GM12878 (cell line): ENCODE results near the gene ACOT12. TPM values are rescaled to one million over a fixed set of nuclear protein-coding genes. Genes with fewer than 3 reads are reported as not detected.

Source experiments
- ATAC-seq: fragments of 200-7000 bp; cut with Tn5 transposase; 3 replicates; pipeline ENCODE4 v1.9.1; 2020; ENCODE audit warnings: mild to moderate bottlenecking, moderate library complexity
- BruUV-seq: library from RNA; stranded (reverse); fragments of 400-500 nt; replicated peaks from 2 replicates; lab custom pipeline; 2021; lab: Mats Ljungman, UMichigan
- CTCF ChIA-PET: fragments of 300-600 bp; sonication (Branson Sonifier 250); formaldehyde crosslinking; extraction: SDS; loops from one replicate; lab custom pipeline; 2021; ENCODE audit warnings: inconsistent platforms; lab: Yijun Ruan, JAX
- POLR2A ChIA-PET: fragments of 350-600 bp; formaldehyde crosslinking; extraction: SDS; loops from one replicate; lab custom pipeline; 2021; ENCODE audit warnings: inconsistent platforms; lab: Charles Lee
- RAD21 ChIA-PET: fragments of 300-600 bp; sonication (Branson Sonifier 250); formaldehyde crosslinking; loops from one replicate; lab custom pipeline; 2023; ENCODE audit warnings: antibody characterized with exemption; ENCODE audit not compliant: unreplicated experiment; lab: Charles Lee
- SMC1A ChIA-PET: fragments of 300-600 bp; sonication (Branson Sonifier 250); formaldehyde crosslinking; loops from one replicate; lab custom pipeline; 2023; ENCODE audit not compliant: unreplicated experiment, uncharacterized antibody; lab: Charles Lee
- DNase-seq: peaks from one replicate; pipeline ENCODE4 v3.0.0-alpha.2; 2011; ENCODE audit warnings: low read depth, low spot score
- FAIRE-seq: peaks from 3 replicates; lab custom pipeline; 2011; peaks lifted over from hg19 to GRCh38; lab: Jason Lieb, UNC
- H2AFZ ChIP-seq: 2 replicates; pipeline ENCODE4 v1.6.0; 2011; ENCODE audit warnings: low read depth, low read length, control low read depth; ENCODE audit not compliant: control insufficient read depth
- H3K27ac ChIP-seq: 2 replicates; pipeline ENCODE4 v1.5.1; 2011; ENCODE audit warnings: control low read depth; ENCODE audit not compliant: control insufficient read depth, insufficient read depth
- H3K27me3 ChIP-seq, 2 experiments: replicated peaks in 1 of 2; 2 replicates each; pipeline versions ENCODE4 v1.6.0 to v1.6.1; 2011; ENCODE audit warnings: low read length in 1 of 2; ENCODE audit not compliant: control insufficient read depth in 2 of 2, insufficient read depth in 2 of 2
- H3K36me3 ChIP-seq, 2 experiments: 2 replicates each; pipeline ENCODE4 v1.5.1; 2011; ENCODE audit warnings: low read length in 1 of 2; ENCODE audit not compliant: control insufficient read depth in 2 of 2, insufficient read depth in 2 of 2
- H3K4me1 ChIP-seq: 2 replicates; pipeline ENCODE4 v1.6.1; 2011; ENCODE audit warnings: mild to moderate bottlenecking, low read length, moderate library complexity, mixed read lengths; ENCODE audit not compliant: control insufficient read depth, insufficient read depth
- H3K4me2 ChIP-seq: 2 replicates; pipeline ENCODE4 v1.6.0; 2011; ENCODE audit warnings: control low read depth; ENCODE audit not compliant: control insufficient read depth, insufficient read depth
- H3K4me3 ChIP-seq: fragments of 200-600 bp; sonication (generic); 2 replicates; pipeline ENCODE4 v1.5.1; 2016
- H3K79me2 ChIP-seq: 2 replicates; pipeline ENCODE4 v1.6.0; 2011; ENCODE audit warnings: low read length; ENCODE audit not compliant: control insufficient read depth, insufficient read depth
- H3K9ac ChIP-seq: 2 replicates; pipeline ENCODE4 v1.8.0; 2011; ENCODE audit warnings: low read length, control low read depth, mixed read lengths; ENCODE audit not compliant: control insufficient read depth, insufficient read depth
- H3K9me3 ChIP-seq: replicated peaks from 3 replicates; pipeline ENCODE4 v1.5.1; 2011; ENCODE audit warnings: mild to moderate bottlenecking, low read length; ENCODE audit not compliant: control insufficient read depth, insufficient read depth
- H4K20me1 ChIP-seq: 2 replicates; pipeline ENCODE4 v1.6.0; 2011; ENCODE audit not compliant: control insufficient read depth, insufficient read depth
- BACH1 ChIP-seq: fragments of 450-650 bp; IDR thresholded peaks from 2 replicates; pipeline ENCODE4 v1.6.1; 2017; ENCODE audit warnings: mild to moderate bottlenecking, borderline replicate concordance
- CBX5 ChIP-seq: sonication (generic); IDR thresholded peaks from 2 replicates; pipeline ENCODE4 v1.6.1; 2016; ENCODE audit warnings: low read depth, moderate library complexity, mild to moderate bottlenecking, inconsistent platforms
- CEBPB ChIP-seq, 2 experiments: fragments of 150-350 bp in 1 of 2; IDR thresholded peaks; 2 replicates each; pipeline ENCODE4 v1.6.1; 2012 to 2014; ENCODE audit warnings: low read depth in 2 of 2, low read length in 2 of 2, borderline replicate concordance in 1 of 2, inconsistent platforms in 1 of 2
- EED ChIP-seq: sonication (generic); IDR thresholded peaks from 2 replicates; pipeline ENCODE4 v1.6.1; 2016; ENCODE audit warnings: antibody characterized with exemption, low read depth
- FOXM1 ChIP-seq: IDR thresholded peaks from 2 replicates; pipeline ENCODE4 v1.6.1; 2012; ENCODE audit warnings: low read depth, mild to moderate bottlenecking, inconsistent platforms, low read length, moderate library complexity
- GABPA ChIP-seq: IDR thresholded peaks from 2 replicates; pipeline ENCODE4 v1.6.1; 2014; ENCODE audit warnings: antibody characterized with exemption, low read depth, mild to moderate bottlenecking, inconsistent platforms
- MXI1 ChIP-seq: fragments of 150-350 bp; IDR thresholded peaks from 2 replicates; pipeline ENCODE4 v1.6.1; 2011; ENCODE audit warnings: low read depth, mild to moderate bottlenecking, inconsistent platforms, low read length, improper control_type of control experiment
- MYB ChIP-seq: fragments of 150-350 bp; IDR thresholded peaks from 2 replicates; pipeline ENCODE4 v1.6.1; 2014; ENCODE audit warnings: mild to moderate bottlenecking, low read depth, low read length, borderline replicate concordance
- NBN ChIP-seq: fragments of 450-650 bp; IDR thresholded peaks from 2 replicates; pipeline ENCODE4 v1.6.1; 2016
- RBBP5 ChIP-seq: fragments of 200-600 bp; sonication (generic); conservative IDR thresholded peaks from 2 replicates; pipeline ENCODE4 v1.6.1; 2016
- SP1 ChIP-seq: IDR thresholded peaks from one replicate; pipeline ENCODE4 v1.6.1; 2011; ENCODE audit warnings: low read depth, low read length
- TAF1 ChIP-seq: IDR thresholded peaks from 2 replicates; pipeline ENCODE4 v1.6.1; 2011; ENCODE audit warnings: mild to moderate bottlenecking, low read depth, low read length, borderline replicate concordance
- TCF3 ChIP-seq: IDR thresholded peaks from 2 replicates; pipeline ENCODE4 v1.6.1; 2012; ENCODE audit warnings: low read depth, mild to moderate bottlenecking, low read length, borderline replicate concordance; ENCODE audit not compliant: insufficient read depth
- ZNF24 ChIP-seq: fragments of 450-650 bp; IDR thresholded peaks from 2 replicates; pipeline ENCODE4 v1.6.1; 2017; ENCODE audit warnings: antibody characterized with exemption, mild to moderate bottlenecking
- WGBS: methylation state at CpG from one replicate; pipeline ENCODE4 v1.1.6; 2016; ENCODE audit warnings: low lambda C conversion rate; ENCODE audit not compliant: insufficient replicate concordance, insufficient coverage; ENCODE audit errors: missing lambda C conversion rate; 5-methylcytosine and 5-hydroxymethylcytosine counted together
- in situ Hi-C: fragments of 300-500 bp; cut with MboI; formaldehyde crosslinking; loops from 9 replicates; pipeline ENCODE4 v1.14.3; 2018; ENCODE audit warnings: mixed read lengths
- intact Hi-C: fragments of 100-400 bp; cut with micrococcal nuclease; formaldehyde crosslinking; loops from one replicate; pipeline ENCODE4 v1.14.2; 2022; ENCODE audit not compliant: unreplicated experiment
- polyA plus RNA-seq, 11 experiments: library from polyadenylated mRNA; depleted of rRNA in 4 of 11; unstranded in 6 of 11; stranded (reverse) in 5 of 11; fragments of >200 nt; fragmentation: Nextera tagmentation in 4 of 11; fragmentation: Illumina TruSeq in 1 of 11; extraction: Ambion mirVana in 4 of 11; extraction: Trizol in 1 of 11; gene quantifications; 1 replicate in 1 of 11; 2 replicates in 10 of 11; pipeline versions ENCODE4 v1.2.1 to v1.2.3, GENCODE V29; 2011 to 2016; ENCODE audit warnings: inconsistent platforms in 2 of 11, missing spikeins in 2 of 11, low read depth in 1 of 11
- total RNA-seq, 4 experiments: library from RNA; depleted of rRNA in 3 of 4; stranded (reverse); fragments of >200 nt in 3 of 4; fragmentation: Illumina TruSeq in 1 of 4; extraction: Trizol in 1 of 4; gene quantifications; 2 replicates each; pipeline versions ENCODE4 v1.2.1 to v1.2.3, GENCODE V29; 2013 to 2021
- TF ChIP-seq, protein P1 (sequence below): fragments of 450-650 bp; IDR thresholded peaks from 2 replicates; pipeline ENCODE4 v1.6.1; 2018; ENCODE audit warnings: mild to moderate bottlenecking, low read depth, moderate library complexity; ENCODE audit not compliant: partially characterized antibody
- TF ChIP-seq, protein P2 (sequence below): fragments of 450-650 bp; conservative IDR thresholded peaks from 2 replicates; pipeline ENCODE4 v1.6.1; 2017; ENCODE audit warnings: mild to moderate bottlenecking, moderate library complexity
- TF ChIP-seq, protein P3 (sequence below): fragments of 450-650 bp; IDR thresholded peaks from 2 replicates; pipeline ENCODE4 v1.6.1; 2017; ENCODE audit warnings: mild to moderate bottlenecking, moderate library complexity

The ACOT12 gene
- total and polyA plus RNA-seq, 10 of the 15 experiments (the other 5 are each of a cell fraction or from before 2014, with no cell fraction given), result 0.08 TPM; not detected in 9

DNA sequence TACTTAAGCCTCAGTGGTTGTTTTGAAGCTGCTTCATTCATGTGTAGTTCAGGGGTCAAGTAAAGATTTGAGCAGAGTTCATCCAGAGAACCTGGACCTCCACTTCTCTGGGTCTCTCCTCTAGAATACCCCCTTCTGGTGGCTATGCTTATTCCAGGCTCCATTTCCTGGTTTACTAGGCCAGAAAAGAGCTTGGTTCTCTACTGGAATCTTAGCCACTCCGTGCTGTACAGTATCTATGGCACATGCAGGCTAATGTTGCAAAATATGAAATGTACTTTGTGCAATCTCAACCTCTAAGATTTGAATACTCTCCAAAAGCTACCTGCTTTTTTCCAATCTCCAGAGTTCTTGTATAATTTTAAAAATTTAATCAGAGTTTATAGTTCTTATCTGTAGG is 110.0 kb downstream of the ACOT12 start:
- H3K9ac ChIP-seq, result no peak overlapping the region
- CTCF ChIA-PET, result interaction anchor here (0.9 to 1.1 kb wide), 2 partner anchors 81 to 501 kb away, joined by 3 read pairs; no protein-coding TSS in a partner anchor
- peaks cover 12% of the 10 kb centered on the region for H3K4me1 ChIP-seq
- RAD21 ChIA-PET, result interaction anchor here (0.9 kb wide), 1 partner anchor 13 kb away, joined by 3 read pairs; no protein-coding TSS in a partner anchor
- ATAC-seq (no peak), DNase-seq (no peak), FAIRE-seq (no peak)
- no peaks in the 10 kb centered on the region for H3K79me2 ChIP-seq
- H2AFZ ChIP-seq, result no peak overlapping the region
- H3K9me3 ChIP-seq, result no peaks in the 10 kb centered on the region; the same call in 2 of the 3 replicates
- no peak overlapping the region for H3K4me3 ChIP-seq
- 96% methylated on average over 1 of the region's 1 CpG for WGBS
- H3K27me3 ChIP-seq, result no peaks in the 10 kb centered on the region
- POLR2A ChIA-PET, result no interaction called here
- no TSS peak for BruUV-seq
- H4K20me1 ChIP-seq, result no peaks in the 10 kb centered on the region
- no peak overlapping the region for H3K4me2 ChIP-seq
- SMC1A ChIA-PET, result interaction anchor here (0.5 to 4.7 kb wide), 2 partner anchors 14 to 116 kb away, joined by 3 to 22 read pairs; no protein-coding TSS in a partner anchor
- no peaks in the 10 kb centered on the region for H3K36me3 ChIP-seq
- no peak overlapping the region for H3K27ac ChIP-seq
- intact Hi-C loops (no loop called here), in situ Hi-C loops (no loop called here)
- TF ChIP-seq RBBP5 (no peak), BACH1 (no peak), FOXM1 (no peak), NBN (no peak), MXI1 (no peak), CBX5 (no peak), EED (no peak), TCF3 (no peak), MYB (no peak), TAF1 (no peak), CEBPB (IDR thresholded peaks at IDR 0.05; ENCODE audit: borderline replicate concordance in 1 of 2, low read depth in 2 of 2, low read length in 2 of 2) (no peak), SP1 (no peak), GABPA (no peak), ZNF24 (no peak)
- TF ChIP-seq, protein P1, sequence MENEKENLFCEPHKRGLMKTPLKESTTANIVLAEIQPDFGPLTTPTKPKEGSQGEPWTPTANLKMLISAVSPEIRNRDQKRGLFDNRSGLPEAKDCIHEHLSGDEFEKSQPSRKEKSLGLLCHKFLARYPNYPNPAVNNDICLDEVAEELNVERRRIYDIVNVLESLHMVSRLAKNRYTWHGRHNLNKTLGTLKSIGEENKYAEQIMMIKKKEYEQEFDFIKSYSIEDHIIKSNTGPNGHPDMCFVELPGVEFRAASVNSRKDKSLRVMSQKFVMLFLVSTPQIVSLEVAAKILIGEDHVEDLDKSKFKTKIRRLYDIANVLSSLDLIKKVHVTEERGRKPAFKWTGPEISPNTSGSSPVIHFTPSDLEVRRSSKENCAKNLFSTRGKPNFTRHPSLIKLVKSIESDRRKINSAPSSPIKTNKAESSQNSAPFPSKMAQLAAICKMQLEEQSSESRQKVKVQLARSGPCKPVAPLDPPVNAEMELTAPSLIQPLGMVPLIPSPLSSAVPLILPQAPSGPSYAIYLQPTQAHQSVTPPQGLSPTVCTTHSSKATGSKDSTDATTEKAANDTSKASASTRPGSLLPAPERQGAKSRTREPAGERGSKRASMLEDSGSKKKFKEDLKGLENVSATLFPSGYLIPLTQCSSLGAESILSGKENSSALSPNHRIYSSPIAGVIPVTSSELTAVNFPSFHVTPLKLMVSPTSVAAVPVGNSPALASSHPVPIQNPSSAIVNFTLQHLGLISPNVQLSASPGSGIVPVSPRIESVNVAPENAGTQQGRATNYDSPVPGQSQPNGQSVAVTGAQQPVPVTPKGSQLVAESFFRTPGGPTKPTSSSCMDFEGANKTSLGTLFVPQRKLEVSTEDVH, result no peak
- TF ChIP-seq, protein P2, sequence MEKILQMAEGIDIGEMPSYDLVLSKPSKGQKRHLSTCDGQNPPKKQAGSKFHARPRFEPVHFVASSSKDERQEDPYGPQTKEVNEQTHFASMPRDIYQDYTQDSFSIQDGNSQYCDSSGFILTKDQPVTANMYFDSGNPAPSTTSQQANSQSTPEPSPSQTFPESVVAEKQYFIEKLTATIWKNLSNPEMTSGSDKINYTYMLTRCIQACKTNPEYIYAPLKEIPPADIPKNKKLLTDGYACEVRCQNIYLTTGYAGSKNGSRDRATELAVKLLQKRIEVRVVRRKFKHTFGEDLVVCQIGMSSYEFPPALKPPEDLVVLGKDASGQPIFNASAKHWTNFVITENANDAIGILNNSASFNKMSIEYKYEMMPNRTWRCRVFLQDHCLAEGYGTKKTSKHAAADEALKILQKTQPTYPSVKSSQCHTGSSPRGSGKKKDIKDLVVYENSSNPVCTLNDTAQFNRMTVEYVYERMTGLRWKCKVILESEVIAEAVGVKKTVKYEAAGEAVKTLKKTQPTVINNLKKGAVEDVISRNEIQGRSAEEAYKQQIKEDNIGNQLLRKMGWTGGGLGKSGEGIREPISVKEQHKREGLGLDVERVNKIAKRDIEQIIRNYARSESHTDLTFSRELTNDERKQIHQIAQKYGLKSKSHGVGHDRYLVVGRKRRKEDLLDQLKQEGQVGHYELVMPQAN, result no peak
- TF ChIP-seq, protein P3, sequence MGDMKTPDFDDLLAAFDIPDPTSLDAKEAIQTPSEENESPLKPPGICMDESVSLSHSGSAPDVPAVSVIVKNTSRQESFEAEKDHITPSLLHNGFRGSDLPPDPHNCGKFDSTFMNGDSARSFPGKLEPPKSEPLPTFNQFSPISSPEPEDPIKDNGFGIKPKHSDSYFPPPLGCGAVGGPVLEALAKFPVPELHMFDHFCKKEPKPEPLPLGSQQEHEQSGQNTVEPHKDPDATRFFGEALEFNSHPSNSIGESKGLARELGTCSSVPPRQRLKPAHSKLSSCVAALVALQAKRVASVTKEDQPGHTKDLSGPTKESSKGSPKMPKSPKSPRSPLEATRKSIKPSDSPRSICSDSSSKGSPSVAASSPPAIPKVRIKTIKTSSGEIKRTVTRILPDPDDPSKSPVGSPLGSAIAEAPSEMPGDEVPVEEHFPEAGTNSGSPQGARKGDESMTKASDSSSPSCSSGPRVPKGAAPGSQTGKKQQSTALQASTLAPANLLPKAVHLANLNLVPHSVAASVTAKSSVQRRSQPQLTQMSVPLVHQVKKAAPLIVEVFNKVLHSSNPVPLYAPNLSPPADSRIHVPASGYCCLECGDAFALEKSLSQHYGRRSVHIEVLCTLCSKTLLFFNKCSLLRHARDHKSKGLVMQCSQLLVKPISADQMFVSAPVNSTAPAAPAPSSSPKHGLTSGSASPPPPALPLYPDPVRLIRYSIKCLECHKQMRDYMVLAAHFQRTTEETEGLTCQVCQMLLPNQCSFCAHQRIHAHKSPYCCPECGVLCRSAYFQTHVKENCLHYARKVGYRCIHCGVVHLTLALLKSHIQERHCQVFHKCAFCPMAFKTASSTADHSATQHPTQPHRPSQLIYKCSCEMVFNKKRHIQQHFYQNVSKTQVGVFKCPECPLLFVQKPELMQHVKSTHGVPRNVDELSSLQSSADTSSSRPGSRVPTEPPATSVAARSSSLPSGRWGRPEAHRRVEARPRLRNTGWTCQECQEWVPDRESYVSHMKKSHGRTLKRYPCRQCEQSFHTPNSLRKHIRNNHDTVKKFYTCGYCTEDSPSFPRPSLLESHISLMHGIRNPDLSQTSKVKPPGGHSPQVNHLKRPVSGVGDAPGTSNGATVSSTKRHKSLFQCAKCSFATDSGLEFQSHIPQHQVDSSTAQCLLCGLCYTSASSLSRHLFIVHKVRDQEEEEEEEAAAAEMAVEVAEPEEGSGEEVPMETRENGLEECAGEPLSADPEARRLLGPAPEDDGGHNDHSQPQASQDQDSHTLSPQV, result no peak
